ENCODE data around the gene DDX1. TPM values are rescaled to one million over a fixed set of nuclear protein-coding genes. Genes with fewer than 3 reads are reported as not detected.
"Not testable (repeated sequence)": the region's sequence is repeated elsewhere in the genome, so short reads cannot be mapped to it uniquely, and the experiment has no call there.

The DDX1 gene
- total RNA-seq, 1 experiment from 2014 or later, result 154 TPM

GRCh38 chr2:15679386-15679924 is 87.8 kb downstream of the DDX1 start:
- CTCF ChIA-PET, result no interaction called here
- no peak for DNase-seq (ENCODE audit: low spot score)
- TF ChIP-seq, protein P1, sequence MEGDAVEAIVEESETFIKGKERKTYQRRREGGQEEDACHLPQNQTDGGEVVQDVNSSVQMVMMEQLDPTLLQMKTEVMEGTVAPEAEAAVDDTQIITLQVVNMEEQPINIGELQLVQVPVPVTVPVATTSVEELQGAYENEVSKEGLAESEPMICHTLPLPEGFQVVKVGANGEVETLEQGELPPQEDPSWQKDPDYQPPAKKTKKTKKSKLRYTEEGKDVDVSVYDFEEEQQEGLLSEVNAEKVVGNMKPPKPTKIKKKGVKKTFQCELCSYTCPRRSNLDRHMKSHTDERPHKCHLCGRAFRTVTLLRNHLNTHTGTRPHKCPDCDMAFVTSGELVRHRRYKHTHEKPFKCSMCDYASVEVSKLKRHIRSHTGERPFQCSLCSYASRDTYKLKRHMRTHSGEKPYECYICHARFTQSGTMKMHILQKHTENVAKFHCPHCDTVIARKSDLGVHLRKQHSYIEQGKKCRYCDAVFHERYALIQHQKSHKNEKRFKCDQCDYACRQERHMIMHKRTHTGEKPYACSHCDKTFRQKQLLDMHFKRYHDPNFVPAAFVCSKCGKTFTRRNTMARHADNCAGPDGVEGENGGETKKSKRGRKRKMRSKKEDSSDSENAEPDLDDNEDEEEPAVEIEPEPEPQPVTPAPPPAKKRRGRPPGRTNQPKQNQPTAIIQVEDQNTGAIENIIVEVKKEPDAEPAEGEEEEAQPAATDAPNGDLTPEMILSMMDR (conservative IDR thresholded peaks at IDR 0.05; ENCODE audit: low read depth, low read length), result no peak
- no peak for TF ChIP-seq EZH2 (IDR thresholded peaks at IDR 0.05; ENCODE audit: borderline replicate concordance, low read depth, low read length, poor library complexity, severe bottlenecking)
- no peaks in the 10 kb centered on the region for H3K9me3 ChIP-seq (ENCODE audit: low read depth, low read length, poor library complexity, severe bottlenecking)
- no TSS peak for BruUV-seq (replicated peaks)
- POLR2A ChIA-PET (ENCODE audit: low non-redundant PET), result no interaction called here
- intact Hi-C loops (cut with micrococcal nuclease; ENCODE audit: unreplicated experiment), result no loop called here
- no peaks in the 10 kb centered on the region for H3K27me3 ChIP-seq (replicated peaks; ENCODE audit: insufficient read depth, low read depth, low read length, poor library complexity)
- H3K4me1 ChIP-seq (ENCODE audit: insufficient read depth, low read length, poor library complexity, severe bottlenecking), result no peaks in the 10 kb centered on the region
- H3K27ac ChIP-seq (ENCODE audit: low read depth, low read length, poor library complexity, severe bottlenecking), result no peak overlapping the region
- no peak overlapping the region for H3K4me3 ChIP-seq (ENCODE audit: low read depth, low read length, poor library complexity, severe bottlenecking)
- H3K36me3 ChIP-seq (ENCODE audit: insufficient read depth, low read length, poor library complexity, severe bottlenecking), result no peaks in the 10 kb centered on the region

DNA sequence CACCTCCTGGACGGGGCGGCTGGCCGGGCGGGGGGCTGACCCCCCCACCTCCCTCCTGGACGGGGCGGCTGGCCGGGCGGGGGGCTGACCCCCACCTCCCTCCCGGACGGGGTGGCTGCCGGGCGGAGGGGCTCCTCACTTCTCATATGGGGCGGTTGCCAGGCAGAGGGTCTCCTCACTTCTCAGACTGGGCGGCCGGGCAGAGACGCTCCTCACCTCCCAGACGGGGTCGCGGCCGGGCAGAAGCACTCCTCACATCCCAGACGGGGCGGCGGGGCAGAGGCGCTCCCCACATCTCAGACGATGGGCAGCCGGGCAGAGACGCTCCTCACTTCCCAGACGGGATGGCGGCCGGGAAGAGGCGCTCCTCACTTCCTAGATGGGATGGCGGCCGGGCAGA is 88.5 kb downstream of the DDX1 start:
- POLR2A ChIA-PET (ENCODE audit: low non-redundant PET); H3K27me3 ChIP-seq (replicated peaks; ENCODE audit: insufficient read depth, low read depth, low read length, poor library complexity); CTCF ChIA-PET; DNase-seq (ENCODE audit: low spot score); H3K9me3 ChIP-seq (ENCODE audit: low read depth, low read length, poor library complexity, severe bottlenecking); H3K4me1 ChIP-seq (ENCODE audit: insufficient read depth, low read length, poor library complexity, severe bottlenecking); H3K36me3 ChIP-seq (ENCODE audit: insufficient read depth, low read length, poor library complexity, severe bottlenecking); BruUV-seq (replicated peaks); H3K27ac ChIP-seq (ENCODE audit: low read depth, low read length, poor library complexity, severe bottlenecking); intact Hi-C loops (cut with micrococcal nuclease; ENCODE audit: unreplicated experiment); H3K4me3 ChIP-seq (ENCODE audit: low read depth, low read length, poor library complexity, severe bottlenecking): not testable (repeated sequence)

Other genes starting within 250 kb of the DDX1 start
- 37.5 and 38.7 TPM in 2 replicates for gene NBAS, start 30.5 kb upstream of the DDX1 start, total RNA-seq (2021)